Hematopoietic multipotent progenitor cell treated with erythropoietin and hydrocortisone succinate and interleukin-3 and kit ligand, for 17 days (in vitro differentiated cells): Measurements from ENCODE around the gene CCDC97.
A peak's percentile ranks its signal among the peaks of the same experiment; 100 is the strongest.
"Not testable (repeated sequence)": the region's sequence is repeated elsewhere in the genome, so short reads cannot be mapped to it uniquely, and the experiment has no call there.

Source experiments
- DNase-seq: peaks from one replicate; pipeline ENCODE4 v3.0.0-alpha.2; 2015; ENCODE audit warnings: low spot score

The CCDC97 gene

DNA sequence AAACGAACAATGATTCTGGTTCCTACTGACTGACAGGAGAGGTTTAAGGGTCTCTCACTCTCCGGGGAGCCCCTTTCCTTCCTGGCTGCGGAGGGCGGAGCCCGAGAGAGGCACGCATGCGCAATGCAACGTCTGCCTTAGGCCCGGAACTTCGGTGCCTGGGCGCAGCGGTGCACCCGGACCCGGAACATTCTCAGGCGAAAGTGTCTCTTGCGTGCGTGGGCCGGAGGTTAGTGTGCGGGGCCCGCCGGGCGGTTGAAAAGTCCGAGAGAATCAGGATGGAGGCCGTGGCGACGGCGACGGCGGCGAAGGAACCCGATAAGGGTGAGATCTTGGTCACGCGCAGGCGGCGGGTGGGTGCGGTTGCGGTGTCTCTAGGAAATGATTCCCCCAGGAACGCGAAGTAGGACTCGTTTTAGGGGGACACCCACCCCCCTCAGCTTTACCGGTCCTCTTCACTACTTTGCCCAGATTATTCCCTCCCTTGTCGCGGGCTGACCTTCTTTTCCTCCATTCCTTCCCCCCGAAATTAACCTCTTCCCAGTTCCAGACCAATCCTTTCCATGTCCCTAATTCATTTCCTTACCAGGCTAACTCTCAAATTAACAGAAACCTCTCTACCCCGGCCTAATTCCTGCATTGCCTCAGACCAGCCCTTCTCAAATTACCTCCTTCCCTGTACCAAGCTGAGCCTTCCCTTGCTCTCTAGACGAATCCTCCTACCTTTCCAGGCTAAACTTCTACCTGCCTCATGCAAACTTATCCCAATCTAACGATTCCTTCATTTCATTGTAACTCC is at the start of gene CCDC97:
Gene CCDC97 (plus strand): TSS at position 140 of the 799 bp plus-strand sequence. CDS start 139 bp downstream, at position 279.
- DNase-seq, result peak; percentile 95

DNA sequence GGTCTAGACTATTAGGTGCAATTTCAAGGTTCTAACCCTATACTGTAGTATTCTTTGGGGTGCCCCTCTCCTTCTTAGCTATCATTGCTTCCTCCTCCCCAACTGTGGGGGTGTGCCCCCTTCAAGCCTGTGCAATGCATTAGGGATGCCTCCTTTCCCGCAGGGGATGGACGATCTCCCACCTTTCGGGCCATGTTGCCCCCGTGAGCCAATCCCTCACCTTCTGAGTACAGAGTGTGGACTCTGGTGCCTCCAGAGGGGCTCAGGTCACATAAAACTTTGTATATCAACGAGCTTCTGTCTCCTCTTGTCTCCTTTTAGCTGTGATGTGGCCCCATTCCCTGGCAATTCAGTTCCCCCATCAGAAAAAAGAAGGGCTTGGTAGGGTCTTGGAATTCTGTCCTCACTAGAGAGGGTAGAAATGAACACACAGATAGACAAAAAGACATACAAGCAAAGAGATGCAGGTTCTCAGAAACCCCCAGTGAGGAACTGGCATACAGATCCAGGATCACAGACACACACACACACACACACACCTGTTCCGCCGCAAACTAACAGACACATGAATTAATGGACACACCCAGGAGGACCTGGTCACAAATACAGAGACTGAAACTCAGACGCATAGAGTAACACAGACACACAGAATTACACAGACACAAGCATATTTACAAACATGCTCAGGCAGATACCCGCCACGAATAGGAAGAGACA is 48.3 kb upstream of the CCDC97 start:
- DNase-seq, result no peak

DNA sequence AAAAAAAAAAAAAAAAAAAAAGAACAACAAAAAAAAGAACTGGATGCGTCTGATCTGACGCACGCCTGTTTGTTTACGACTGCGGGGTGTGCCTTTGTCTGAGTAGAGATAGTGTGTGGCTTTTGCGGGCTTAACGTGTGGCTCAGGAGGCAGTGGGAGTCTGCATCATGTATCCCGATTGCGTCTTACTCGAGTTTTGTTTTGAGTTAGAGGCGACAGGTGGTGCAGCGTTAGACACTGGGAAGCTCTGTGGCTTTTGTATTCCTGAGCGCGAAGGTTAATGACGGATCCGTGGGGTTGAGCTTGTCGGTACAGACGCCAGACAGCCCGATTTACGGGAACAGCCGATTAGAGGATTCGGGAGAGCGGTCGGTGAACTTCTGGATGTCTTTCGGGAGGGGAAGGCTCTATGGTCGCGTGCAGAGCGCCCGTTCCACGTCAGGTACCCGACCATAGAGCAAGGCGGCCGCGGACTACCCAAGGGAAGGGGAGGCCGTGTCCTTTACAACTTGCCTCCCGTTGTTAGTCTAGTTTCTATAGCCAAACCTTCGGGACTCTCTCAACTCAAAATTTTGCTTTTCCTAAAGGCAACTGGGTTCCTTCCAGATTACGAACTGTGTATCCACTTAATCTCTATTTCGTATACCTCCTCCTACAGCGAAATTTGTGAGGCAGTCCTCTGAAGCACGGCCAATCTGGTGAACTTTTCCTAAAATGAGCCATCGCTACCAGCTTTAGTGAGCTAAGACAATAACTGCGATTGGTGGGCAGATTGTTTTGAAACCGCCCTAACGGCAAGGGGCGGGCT is 46.7 kb upstream of the CCDC97 start:
- peak; percentile 76 for DNase-seq

GRCh38 chr19:41263850-41264580 is 46.0 kb upstream of the CCDC97 start, which contains the start of gene HNRNPUL1:
Gene HNRNPUL1 (plus strand): TSS chr19:41264372. CDS start chr19:41264504, 132 bp downstream.
- DNase-seq, result peak; percentile 100

GRCh38 chr19:41264581-41265394 is 45.2 kb upstream of the CCDC97 start:
- DNase-seq, result no peak

- peak; percentile 17 for DNase-seq
Observed at GRCh38 chr19:41265395-41266153, 44.4 kb upstream of the CCDC97 start.

DNA sequence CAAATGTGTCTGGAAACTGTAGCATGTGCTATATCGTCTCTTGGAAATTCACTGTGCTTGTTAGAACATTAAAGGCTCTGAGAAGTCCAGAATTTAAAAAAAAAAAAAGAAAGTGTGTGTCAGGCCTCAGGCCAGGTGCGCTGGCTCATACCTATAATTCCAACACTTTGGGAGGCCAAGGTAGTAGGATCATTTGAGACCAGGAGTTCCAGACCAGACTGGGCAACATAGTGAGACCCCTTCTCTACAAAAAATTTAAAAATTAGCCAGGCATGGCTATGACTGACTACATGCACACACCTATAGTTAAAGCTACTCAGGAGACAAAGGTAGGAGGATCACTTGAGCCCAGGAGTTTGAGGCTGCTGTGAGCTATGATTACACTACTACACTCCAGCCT is 40.9 kb upstream of the CCDC97 start:
- no peak for DNase-seq

DNA sequence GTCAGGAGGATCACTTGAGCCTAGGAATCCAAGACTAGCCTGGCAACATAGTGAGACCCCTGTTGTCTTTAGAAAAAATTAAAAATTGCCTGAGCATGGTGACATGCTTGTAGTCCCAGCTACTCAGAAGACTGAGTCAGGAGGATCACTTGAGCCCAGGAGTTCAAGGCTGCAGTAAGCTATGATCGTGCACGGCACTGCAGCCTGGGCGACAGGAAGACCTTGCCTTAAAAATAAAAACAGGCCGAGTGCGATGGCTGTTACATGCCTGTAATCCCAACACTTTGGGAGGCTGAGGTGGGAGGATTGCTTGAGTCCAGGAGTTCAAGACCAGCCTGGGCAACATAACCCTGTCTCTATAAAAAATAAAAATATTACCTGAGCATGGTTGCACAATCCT is 40.4 kb upstream of the CCDC97 start:
- no peak for DNase-seq

DNA sequence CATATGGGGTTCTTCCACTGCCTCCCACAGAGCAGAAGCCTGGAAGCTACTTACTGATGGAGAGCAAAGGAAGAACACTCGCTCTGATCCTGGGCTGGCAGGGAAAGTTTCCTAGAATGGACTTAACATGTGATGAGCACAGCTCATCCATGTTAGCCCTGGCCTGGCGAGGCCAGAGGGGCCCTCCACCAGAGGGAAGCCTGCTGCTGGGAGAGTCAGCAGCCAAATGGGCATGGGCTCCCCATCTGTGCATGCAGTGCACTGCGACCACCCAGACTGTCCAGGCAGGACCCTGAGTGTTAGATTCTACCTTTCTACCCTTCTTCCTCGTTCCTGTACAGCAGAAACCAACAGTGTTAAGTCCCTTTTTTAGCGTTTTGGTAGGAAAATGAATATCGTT is 36.9 kb upstream of the CCDC97 start:
- DNase-seq, result no peak

DNA sequence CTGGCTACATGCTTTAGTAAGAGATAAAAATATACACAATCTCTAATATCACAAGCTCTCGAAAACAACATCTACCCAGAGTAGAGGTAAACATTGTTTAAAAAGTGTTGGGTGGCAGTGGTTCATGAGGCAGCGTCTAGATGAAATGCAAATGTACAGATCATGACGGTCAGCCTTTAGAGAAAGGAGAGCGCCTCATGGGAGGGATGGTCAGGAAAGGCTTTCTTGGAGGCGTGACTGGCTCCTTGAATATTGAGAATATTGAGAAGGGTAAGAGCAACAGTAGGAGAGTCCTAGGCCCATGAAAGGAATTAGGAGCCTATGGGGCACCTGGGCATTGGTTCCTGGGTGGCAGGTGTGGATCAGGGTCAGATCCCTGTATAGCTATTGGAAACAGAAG is 35.2 kb upstream of the CCDC97 start:
- DNase-seq, result no peak

- no peak for DNase-seq
Observed at GRCh38 chr19:41276231-41276630, 33.7 kb upstream of the CCDC97 start.

- DNase-seq, result no peak
Observed at GRCh38 chr19:41278478-41278877, 31.5 kb upstream of the CCDC97 start.

DNA sequence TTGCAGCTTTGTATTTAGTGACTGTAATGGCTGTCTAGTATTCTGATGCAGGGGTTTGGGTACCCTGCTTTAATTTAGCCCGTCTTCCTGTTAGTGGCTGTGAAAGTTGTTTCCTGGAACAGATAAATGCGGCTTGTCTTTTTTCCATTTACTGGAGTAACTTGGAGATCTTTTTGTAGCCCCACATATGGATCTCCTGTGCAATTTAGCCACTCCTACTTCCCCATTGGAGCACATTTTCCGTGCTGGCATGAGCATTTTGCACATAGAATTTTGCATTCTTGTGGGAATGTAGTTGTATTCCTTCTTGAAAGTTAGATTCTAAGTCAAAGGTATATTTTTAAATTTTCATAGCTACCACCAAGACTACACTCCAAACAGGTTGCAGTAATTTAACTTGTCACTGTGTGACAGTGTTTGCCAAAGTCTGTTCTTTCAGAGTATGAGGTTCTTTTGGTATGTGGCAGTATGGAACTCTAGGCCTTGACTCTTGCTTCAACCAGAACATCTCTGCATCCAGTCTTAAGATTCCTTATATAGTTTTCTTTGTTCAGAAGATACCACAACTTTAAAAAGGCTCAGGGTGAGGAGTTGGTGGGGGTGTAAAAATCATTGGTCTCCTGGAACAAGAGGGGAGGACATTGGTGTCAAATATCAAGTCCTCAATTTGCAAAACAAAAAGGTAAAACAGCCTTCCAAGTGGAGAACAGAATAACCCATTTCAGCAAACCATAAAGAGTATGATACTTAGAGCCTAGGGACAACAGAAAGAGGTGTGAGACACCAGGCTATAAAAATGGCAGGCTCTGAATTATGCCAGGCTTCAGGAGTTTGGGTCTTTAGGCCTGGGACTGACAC is 21.1 kb upstream of the CCDC97 start:
- no peak for DNase-seq

GRCh38 chr19:41289814-41290213 is 20.2 kb upstream of the CCDC97 start:
- DNase-seq, result not testable (repeated sequence)

DNA sequence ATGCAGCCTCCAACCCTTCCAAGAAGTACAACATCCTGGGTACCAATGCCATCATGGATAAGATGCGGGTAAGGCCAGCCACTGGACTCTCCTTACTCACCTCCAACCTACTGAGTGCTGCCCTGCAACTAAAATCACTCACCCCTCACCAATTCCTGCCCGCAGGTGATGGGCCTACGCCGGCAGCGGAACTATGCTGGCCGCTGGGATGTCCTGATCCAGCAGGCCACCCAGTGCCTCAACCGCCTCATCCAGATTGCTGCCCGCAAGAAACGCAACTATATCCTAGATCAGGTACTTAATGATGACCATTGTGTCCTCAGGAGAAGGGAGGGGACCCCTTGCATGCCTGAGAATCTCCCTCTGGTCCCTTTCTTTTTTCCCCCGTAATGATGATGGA is 15.6 kb upstream of the CCDC97 start:
- no peak for DNase-seq

- no peak for DNase-seq
Observed at GRCh38 chr19:41295499-41295898, 14.5 kb upstream of the CCDC97 start.

GRCh38 chr19:41296433-41296871 is 13.5 kb upstream of the CCDC97 start:
- no peak for DNase-seq

- DNase-seq, result no peak
Observed at GRCh38 chr19:41297628-41298347, 12.2 kb upstream of the CCDC97 start.
